SH-SY5Y (cell line): ENCODE results near the gene GDF3.

Experiments
- GATA2 ChIP-seq: IDR thresholded peaks from 2 replicates; pipeline ENCODE4 v1.6.1; 2011; ENCODE audit warnings: mild to moderate bottlenecking, low read depth, low read length
- GATA3 ChIP-seq: IDR thresholded peaks from 2 replicates; pipeline ENCODE4 v1.6.1; 2011; ENCODE audit warnings: low read depth, mild to moderate bottlenecking, low read length, moderate library complexity

DNA sequence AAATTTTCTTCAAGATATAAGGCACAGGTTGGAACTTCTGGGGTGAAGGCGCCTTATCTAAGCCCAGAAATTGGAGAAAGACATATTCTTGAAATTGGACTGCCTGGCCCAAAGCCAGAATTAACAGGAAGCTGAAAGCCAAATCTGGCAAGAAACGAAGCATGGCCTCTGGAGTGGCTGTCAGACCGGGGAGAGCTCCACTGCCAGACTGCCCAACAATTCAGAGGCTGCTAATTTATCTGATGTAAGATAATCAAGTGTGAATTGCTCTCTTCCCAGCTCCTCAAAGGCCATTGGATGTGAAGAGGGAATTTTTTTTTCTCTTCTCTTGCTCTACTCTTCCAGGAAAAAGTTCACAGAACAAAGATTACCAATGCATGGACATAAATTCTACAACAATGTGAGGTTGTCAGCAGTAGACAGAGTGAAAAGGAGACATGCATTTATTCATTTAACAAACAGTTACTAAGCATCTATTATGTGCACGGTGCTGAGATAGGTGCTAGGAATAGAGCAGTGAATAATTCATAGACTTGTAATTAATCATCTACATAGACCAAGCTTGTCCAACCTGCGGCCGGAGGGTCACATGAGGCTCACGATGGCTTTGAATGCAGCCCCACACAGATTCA, at the start of gene GDF3:
- TF ChIP-seq GATA3, result no peak
- no peak for TF ChIP-seq GATA2
